Caco-2 (cell line): ENCODE data around the gene RABL6. TPM values are rescaled to one million over a fixed set of nuclear protein-coding genes. Genes with fewer than 3 reads are reported as not detected.
A peak's percentile ranks its signal among the peaks of the same experiment; 100 is the strongest.

Experiments used
- BruUV-seq: library from RNA; stranded (reverse); fragments of 400-500 nt; replicated peaks from 2 replicates; lab custom pipeline; 2021; lab: Mats Ljungman, UMichigan
- CTCF ChIA-PET: fragments of 300-600 bp; sonication (Branson Sonifier 250); formaldehyde crosslinking; loops from one replicate; lab custom pipeline; 2022; ENCODE audit warnings: antibody characterized with exemption; lab: Charles Lee
- POLR2A ChIA-PET: fragments of 300-600 bp; sonication (Branson Sonifier 250); formaldehyde crosslinking; loops from one replicate; lab custom pipeline; 2022; ENCODE audit warnings: antibody characterized with exemption; lab: Charles Lee
- DNase-seq, 2 experiments: peaks; one replicate each; pipeline versions ENCODE4 v3.0.0 to v3.0.0-alpha.2; 2020 to 2022
- H3K27me3 ChIP-seq: replicated peaks from 2 replicates; pipeline ENCODE4 v1.6.0; 2011; ENCODE audit warnings: low read length; ENCODE audit not compliant: control insufficient read depth, insufficient read depth
- H3K36me3 ChIP-seq: 2 replicates; pipeline ENCODE4 v1.5.1; 2011; ENCODE audit warnings: low read length; ENCODE audit not compliant: control insufficient read depth, insufficient read depth
- H3K4me1 ChIP-seq: fragments of 250-450 bp; sonication (Bioruptor Pico); 2 replicates; pipeline ENCODE4 v1.5.1; 2020; ENCODE audit warnings: mild to moderate bottlenecking
- H3K4me3 ChIP-seq: 2 replicates; pipeline ENCODE4 v1.5.1; 2011; ENCODE audit warnings: low read depth, mild to moderate bottlenecking, control low read depth, low read length
- H3K9me3 ChIP-seq: fragments of 250-450 bp; sonication (Bioruptor Pico); 2 replicates; pipeline ENCODE4 v1.5.1; 2020; ENCODE audit warnings: mild to moderate bottlenecking, moderate library complexity
- H3K27ac Mint-ChIP-seq: one replicate; pipeline ENCODE4 v1.8.0; 2022; ENCODE audit warnings: mixed read lengths; ENCODE audit not compliant: unreplicated experiment
- H3K27me3 Mint-ChIP-seq: one replicate; pipeline ENCODE4 v1.8.0; 2022; ENCODE audit warnings: mixed read lengths; ENCODE audit not compliant: insufficient read depth, unreplicated experiment
- H3K36me3 Mint-ChIP-seq: one replicate; pipeline ENCODE4 v1.8.0; 2022; ENCODE audit warnings: mild to moderate bottlenecking, mixed read lengths; ENCODE audit not compliant: insufficient read depth, unreplicated experiment
- H3K4me1 Mint-ChIP-seq: one replicate; pipeline ENCODE4 v1.8.0; 2022; ENCODE audit warnings: low read depth, mixed read lengths; ENCODE audit not compliant: unreplicated experiment
- H3K4me3 Mint-ChIP-seq: one replicate; pipeline ENCODE4 v1.8.0; 2022; ENCODE audit warnings: mild to moderate bottlenecking, moderate library complexity, mixed read lengths; ENCODE audit not compliant: unreplicated experiment
- H3K9me3 Mint-ChIP-seq: one replicate; pipeline ENCODE4 v1.8.0; 2022; ENCODE audit warnings: mixed read lengths; ENCODE audit not compliant: unreplicated experiment
- intact Hi-C: fragments of 100-400 bp; cut with micrococcal nuclease; formaldehyde crosslinking; loops from one replicate; pipeline ENCODE4 v1.10.0; 2022; ENCODE audit not compliant: unreplicated experiment
- total RNA-seq: library from RNA; stranded (reverse); gene quantifications from 2 replicates; pipeline ENCODE4 v1.2.3, GENCODE V29; 2022
- TF ChIP-seq, protein P1 (sequence below), 2 experiments: fragments of 200-600 bp in 1 of 2; IDR thresholded peaks; 1 replicate in 1 of 2; 2 replicates in 1 of 2; pipeline versions ENCODE4 v1.5.1 to v1.8.0; 2011 to 2022; ENCODE audit warnings: antibody characterized with exemption in 1 of 2, control low read depth in 1 of 2, inconsistent platforms in 1 of 2, low read depth in 1 of 2, low read length in 1 of 2, mild to moderate bottlenecking in 1 of 2, moderate library complexity in 1 of 2; ENCODE audit not compliant: insufficient read depth in 1 of 2, severe bottlenecking in 1 of 2, unreplicated experiment in 1 of 2

The RABL6 gene
- total RNA-seq, 1 experiment from 2014 or later = 138 TPM

DNA sequence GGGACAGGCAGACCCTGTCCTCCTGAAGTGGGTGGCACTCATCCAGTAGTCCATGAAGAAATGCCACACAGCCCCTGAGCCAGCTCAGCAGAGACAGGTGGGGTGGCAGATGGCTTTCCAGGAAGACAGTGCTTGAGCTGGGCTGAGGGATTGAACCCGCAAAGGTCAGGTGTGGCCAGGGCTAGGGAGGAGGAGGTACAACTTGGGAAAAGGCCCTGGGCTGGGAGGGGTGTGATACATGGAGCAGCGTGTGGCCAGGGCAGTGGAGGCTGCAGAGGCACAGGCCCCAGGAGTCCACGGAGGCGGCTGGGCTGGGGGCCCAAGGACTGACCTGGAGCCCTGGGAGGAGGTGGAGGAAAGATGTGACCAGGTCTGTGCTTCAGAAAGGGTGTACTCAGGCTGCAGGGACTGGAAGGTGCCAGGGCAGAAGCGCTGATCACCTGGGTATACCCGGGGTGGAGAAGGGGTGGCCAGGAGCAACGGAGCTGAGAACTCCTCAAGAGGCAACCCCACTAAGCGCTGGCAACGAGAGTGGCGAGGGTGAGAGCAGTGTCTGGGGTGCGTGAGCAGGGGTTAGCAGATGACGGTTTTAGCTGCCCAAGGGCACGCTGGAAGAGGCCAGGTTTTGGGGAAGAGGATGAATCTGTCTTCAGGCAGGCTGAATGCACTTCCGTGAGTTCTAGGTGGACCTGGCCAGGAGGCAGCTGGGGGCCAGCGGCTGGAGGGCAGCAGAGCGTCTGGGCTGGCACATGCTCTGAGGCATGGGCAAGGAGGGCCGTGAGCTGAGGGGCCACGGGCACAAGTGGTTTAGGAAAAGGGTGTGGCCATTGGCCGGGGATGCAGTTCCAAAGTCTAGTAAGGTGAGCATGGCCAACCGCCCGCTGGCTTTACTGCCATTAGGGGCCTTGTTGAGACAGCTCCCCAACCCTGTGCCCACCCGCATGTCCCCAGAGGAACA is 3.9 kb upstream of the RABL6 start:
- Mint-ChIP-seq H3K27ac (no peak overlapping the region), H3K36me3 (peaks cover 54% of the 10 kb centered on the region), H3K4me3 (no peak overlapping the region), H3K9me3 (no peaks in the 10 kb centered on the region), H3K27me3 (no peaks in the 10 kb centered on the region), H3K4me1 (peaks cover 6% of the 10 kb centered on the region)
- Histone ChIP-seq H3K4me1 (peaks cover 12% of the 10 kb centered on the region; the same call in 1 of the 2 replicates), H3K27me3 (no peaks in the 10 kb centered on the region), H3K9me3 (no peaks in the 10 kb centered on the region), H3K4me3 (no peak overlapping the region), H3K36me3 (peaks cover 3% of the 10 kb centered on the region)
- intact Hi-C loops = no loop called here
- TF ChIP-seq, protein P1, sequence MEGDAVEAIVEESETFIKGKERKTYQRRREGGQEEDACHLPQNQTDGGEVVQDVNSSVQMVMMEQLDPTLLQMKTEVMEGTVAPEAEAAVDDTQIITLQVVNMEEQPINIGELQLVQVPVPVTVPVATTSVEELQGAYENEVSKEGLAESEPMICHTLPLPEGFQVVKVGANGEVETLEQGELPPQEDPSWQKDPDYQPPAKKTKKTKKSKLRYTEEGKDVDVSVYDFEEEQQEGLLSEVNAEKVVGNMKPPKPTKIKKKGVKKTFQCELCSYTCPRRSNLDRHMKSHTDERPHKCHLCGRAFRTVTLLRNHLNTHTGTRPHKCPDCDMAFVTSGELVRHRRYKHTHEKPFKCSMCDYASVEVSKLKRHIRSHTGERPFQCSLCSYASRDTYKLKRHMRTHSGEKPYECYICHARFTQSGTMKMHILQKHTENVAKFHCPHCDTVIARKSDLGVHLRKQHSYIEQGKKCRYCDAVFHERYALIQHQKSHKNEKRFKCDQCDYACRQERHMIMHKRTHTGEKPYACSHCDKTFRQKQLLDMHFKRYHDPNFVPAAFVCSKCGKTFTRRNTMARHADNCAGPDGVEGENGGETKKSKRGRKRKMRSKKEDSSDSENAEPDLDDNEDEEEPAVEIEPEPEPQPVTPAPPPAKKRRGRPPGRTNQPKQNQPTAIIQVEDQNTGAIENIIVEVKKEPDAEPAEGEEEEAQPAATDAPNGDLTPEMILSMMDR (IDR thresholded peaks at IDR 0.05; ENCODE audit: insufficient read depth in 1 of 2, low read depth in 1 of 2, low read length in 1 of 2, severe bottlenecking in 1 of 2, unreplicated experiment in 1 of 2) = no peak
- no peak for DNase-seq
- CTCF ChIA-PET = no interaction called here
- BruUV-seq = no TSS peak
- POLR2A ChIA-PET = interaction anchor here (0.6 kb wide), 1 partner anchor 276 kb away, joined by 3 read pairs; no protein-coding TSS in a partner anchor

DNA sequence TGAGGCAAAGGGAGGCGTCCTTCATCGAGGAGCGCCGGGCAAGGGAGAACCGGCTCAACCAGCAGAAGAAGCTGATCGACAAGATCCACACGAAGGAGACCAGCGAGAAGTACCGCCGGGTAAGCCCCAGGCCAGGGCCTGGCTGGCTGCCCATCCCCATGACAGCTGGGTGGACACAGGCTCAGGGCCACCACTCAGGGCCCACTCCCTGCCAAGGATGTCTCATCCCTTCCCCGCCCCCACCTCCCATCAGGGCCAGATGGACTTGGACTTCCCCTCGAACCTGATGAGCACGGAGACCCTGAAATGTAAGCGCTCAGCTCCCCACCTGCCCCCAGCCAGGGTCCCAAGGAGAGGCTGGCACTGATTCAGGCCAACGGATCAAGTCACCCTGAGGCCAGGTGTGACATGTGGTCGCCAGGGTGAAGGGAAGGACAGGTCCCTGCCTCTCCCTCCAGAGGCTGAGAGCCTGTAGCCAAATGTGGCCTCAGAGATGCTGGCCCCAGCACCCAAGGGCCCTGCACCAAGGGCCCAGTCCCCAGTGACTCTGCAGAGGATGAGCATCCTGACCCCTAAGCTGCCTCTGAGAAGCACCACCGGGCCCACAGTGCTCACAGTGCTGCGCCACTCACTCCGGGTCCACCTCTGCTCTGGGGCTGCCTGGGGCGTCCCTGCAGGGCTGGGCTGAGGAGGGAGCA is 3.1 kb upstream of the RABL6 start:
- no peak for DNase-seq
- H3K36me3 ChIP-seq = peaks cover 3% of the 10 kb centered on the region
- BruUV-seq = no TSS peak
- H3K4me3 ChIP-seq = no peak overlapping the region
- no peaks in the 10 kb centered on the region for H3K27me3 Mint-ChIP-seq
- H3K27me3 ChIP-seq = no peaks in the 10 kb centered on the region
- TF ChIP-seq, protein P1 (IDR thresholded peaks at IDR 0.05; ENCODE audit: insufficient read depth in 1 of 2, low read depth in 1 of 2, low read length in 1 of 2, severe bottlenecking in 1 of 2, unreplicated experiment in 1 of 2) = no peak
- ChIA-PET POLR2A (interaction anchor here (0.6 kb wide), 1 partner anchor 276 kb away, joined by 3 read pairs; no protein-coding TSS in a partner anchor), CTCF (no interaction called here)
- H3K36me3 Mint-ChIP-seq = peaks cover 53% of the 10 kb centered on the region
- H3K9me3 Mint-ChIP-seq = no peaks in the 10 kb centered on the region
- H3K4me3 Mint-ChIP-seq = no peak overlapping the region
- H3K9me3 ChIP-seq = no peaks in the 10 kb centered on the region
- no peak overlapping the region for H3K27ac Mint-ChIP-seq
- intact Hi-C loops = loop anchor here (5.0 kb wide), 1 partner anchor 43 kb away; the partner anchor contains the start of gene PHPT1
- H3K4me1 Mint-ChIP-seq = peaks cover 6% of the 10 kb centered on the region
- peaks cover 13% of the 10 kb centered on the region; the same call in 1 of the 2 replicates for H3K4me1 ChIP-seq

DNA sequence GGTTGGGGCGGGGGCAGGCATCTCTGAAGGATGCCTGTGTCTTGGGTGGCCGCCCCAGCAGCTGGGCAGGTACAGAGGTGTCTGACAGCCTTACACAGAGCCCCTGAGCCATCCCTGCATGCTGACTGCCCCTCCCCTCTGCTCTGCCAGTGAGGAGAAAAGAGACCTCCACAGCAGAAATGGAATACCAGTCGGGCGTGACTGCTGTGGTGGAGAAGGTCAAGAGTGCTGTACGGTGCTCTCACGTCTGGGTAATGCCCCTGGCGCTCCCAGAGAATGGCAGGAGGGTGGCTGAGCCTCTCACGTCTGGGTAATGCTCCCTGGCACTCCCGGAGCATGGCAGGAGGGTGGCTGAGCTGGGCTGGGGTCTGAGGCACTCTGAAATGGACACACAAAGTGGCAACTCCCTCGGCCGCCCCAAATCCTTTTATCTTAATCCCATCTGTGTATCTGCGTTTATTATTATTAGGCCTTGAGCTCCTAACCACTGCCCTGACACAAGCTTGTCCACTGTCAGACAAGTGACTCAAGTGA is 2.5 kb upstream of the RABL6 start:
- no peak overlapping the region for H3K27ac Mint-ChIP-seq
- Histone ChIP-seq H3K27me3 (no peaks in the 10 kb centered on the region), H3K9me3 (no peaks in the 10 kb centered on the region), H3K4me1 (peaks cover 18% of the 10 kb centered on the region; the same call in 1 of the 2 replicates), H3K4me3 (no peak overlapping the region), H3K36me3 (peaks cover 3% of the 10 kb centered on the region)
- peak overlapping the region; percentile 31 for H3K4me3 Mint-ChIP-seq
- intact Hi-C loops = loop anchor here (5.0 kb wide), 1 partner anchor 42 kb away; the partner anchor contains the start of gene PHPT1
- ChIA-PET POLR2A (no interaction called here), CTCF (interaction anchor here (1.6 kb wide), 1 partner anchor 13 kb away, joined by 4 read pairs; no protein-coding TSS in a partner anchor)
- BruUV-seq = no TSS peak
- no peaks in the 10 kb centered on the region for H3K27me3 Mint-ChIP-seq
- H3K4me1 Mint-ChIP-seq = peaks cover 6% of the 10 kb centered on the region
- DNase-seq = no peak
- TF ChIP-seq, protein P1 (IDR thresholded peaks at IDR 0.05; ENCODE audit: insufficient read depth in 1 of 2, low read depth in 1 of 2, low read length in 1 of 2, severe bottlenecking in 1 of 2, unreplicated experiment in 1 of 2) = no peak
- H3K9me3 Mint-ChIP-seq = no peaks in the 10 kb centered on the region
- peaks cover 53% of the 10 kb centered on the region for H3K36me3 Mint-ChIP-seq
